GM12875 (cell line): ENCODE data around the gene MBOAT1.

Source experiments
- H3K4me3 ChIP-seq: one replicate; pipeline ENCODE4 v1.5.1; 2011; ENCODE audit warnings: low read depth, low read length, control low read depth
- TF ChIP-seq, protein P1 (sequence below): IDR thresholded peaks from 2 replicates; pipeline ENCODE4 v1.5.1; 2011; ENCODE audit warnings: low read depth, mild to moderate bottlenecking, control low read depth, inconsistent platforms, low read length, moderate library complexity, borderline replicate concordance; ENCODE audit not compliant: insufficient read depth

MBOAT1 gene

DNA sequence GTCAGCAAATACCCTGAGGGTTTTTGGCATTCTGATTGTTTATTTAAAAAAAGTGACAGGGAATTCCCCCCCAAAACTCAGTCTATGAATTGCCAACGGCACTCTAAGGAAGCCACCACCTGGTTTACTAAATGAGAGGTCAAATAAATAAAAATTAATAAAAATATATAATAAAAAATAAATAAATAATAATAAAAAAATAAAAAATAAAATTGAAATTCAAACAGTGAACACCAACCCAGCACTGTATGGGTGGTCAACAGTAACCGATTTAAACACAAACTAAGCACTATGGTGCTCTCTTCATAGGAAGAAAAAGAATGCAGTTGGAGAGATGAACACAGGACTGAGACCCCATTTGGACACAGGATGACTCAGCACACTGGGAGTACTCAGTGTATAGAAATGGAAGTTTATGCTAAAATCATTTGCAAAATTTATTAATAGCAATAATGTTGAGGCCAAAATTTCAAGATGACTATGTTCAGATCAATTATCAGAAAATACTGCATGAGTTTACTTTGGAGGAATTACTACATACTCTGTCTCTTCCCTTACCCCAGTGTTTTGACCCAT lies 98.5 kb downstream of the MBOAT1 start:
- TF ChIP-seq, protein P1, sequence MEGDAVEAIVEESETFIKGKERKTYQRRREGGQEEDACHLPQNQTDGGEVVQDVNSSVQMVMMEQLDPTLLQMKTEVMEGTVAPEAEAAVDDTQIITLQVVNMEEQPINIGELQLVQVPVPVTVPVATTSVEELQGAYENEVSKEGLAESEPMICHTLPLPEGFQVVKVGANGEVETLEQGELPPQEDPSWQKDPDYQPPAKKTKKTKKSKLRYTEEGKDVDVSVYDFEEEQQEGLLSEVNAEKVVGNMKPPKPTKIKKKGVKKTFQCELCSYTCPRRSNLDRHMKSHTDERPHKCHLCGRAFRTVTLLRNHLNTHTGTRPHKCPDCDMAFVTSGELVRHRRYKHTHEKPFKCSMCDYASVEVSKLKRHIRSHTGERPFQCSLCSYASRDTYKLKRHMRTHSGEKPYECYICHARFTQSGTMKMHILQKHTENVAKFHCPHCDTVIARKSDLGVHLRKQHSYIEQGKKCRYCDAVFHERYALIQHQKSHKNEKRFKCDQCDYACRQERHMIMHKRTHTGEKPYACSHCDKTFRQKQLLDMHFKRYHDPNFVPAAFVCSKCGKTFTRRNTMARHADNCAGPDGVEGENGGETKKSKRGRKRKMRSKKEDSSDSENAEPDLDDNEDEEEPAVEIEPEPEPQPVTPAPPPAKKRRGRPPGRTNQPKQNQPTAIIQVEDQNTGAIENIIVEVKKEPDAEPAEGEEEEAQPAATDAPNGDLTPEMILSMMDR: no peak
- no peak overlapping the region for H3K4me3 ChIP-seq

DNA sequence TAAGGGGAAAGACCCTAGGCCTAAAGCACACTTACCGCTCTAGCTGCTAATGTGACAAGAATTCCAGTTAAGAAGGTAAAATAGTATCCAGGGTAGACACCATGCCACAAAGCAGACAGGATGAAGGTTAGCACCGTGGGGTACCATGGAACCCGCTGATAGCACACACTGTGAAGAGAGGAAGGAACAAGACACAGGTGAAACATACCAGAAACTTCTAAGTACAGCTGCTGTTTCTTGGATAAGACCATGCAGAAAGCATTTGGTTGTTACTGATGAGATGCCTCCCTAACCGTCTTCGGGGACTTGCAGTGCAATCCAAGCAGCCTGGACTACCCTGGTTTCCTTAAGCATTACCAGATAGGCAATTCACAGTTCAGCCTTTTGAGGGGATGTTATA lies 99.4 kb downstream of the MBOAT1 start:
- TF ChIP-seq, protein P1: no peak
- H3K4me3 ChIP-seq: no peak overlapping the region

DNA sequence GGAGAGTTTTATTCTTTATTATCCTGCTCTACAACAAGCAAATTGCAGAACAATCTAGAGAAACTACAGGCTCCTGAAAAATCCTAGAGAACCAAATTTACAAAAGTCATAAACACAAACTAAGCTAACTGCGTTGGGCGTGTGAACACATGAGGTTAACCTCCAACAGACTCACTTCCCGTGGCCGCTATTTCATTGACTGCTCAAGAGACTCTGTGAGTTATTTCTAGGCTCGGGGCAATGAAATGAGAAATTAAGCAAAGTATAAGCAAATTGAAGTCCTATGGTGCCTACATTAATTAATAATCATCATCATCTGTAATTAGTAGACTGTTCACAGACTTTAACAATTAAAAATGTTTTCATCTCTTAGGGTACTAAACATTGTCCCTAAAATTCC lies 100.0 kb downstream of the MBOAT1 start:
- no peak overlapping the region for H3K4me3 ChIP-seq
- TF ChIP-seq, protein P1: no peak

DNA sequence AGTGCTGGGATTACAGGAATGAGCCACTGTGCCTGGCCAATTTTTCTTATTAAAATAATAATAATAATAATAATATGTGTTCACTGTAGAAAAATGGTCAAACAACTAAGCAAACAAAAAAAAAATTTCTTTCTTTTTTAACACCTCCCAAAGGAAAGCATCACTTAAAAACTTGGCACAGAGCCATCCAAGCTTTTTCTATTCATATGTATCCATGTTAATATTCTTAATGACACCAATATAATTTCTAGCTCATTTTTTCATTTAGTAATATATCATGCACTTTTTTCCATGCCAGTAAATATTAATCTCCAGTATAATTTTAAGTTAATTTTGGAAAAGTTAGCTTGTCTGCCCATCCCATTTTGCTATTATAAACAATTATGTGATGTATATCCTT lies 101.8 kb downstream of the MBOAT1 start:
- TF ChIP-seq, protein P1: no peak

DNA sequence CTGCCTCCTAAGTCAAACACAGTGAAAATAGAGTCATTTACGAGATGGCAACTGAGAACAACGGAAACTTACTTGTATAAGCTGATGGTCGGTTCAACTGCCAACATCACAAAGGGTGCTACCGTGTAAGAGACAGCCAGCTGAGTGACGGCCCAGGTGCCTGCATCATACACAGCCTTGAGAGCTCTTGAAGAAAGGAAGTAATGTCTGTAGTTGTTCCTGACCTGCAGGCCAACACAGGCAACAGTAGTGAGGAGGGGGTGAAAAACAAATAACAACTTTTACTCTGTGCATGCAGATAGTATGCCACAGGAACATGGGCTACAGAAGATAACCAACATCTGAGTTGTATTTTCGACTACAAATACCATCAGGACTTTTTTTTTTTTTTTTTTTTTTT lies 102.7 kb downstream of the MBOAT1 start:
- TF ChIP-seq, protein P1: no peak
- H3K4me3 ChIP-seq: no peak overlapping the region

More for the DNA sequence above, 101.8 kb downstream of the MBOAT1 start:
- H3K4me3 ChIP-seq: no peak overlapping the region

DNA sequence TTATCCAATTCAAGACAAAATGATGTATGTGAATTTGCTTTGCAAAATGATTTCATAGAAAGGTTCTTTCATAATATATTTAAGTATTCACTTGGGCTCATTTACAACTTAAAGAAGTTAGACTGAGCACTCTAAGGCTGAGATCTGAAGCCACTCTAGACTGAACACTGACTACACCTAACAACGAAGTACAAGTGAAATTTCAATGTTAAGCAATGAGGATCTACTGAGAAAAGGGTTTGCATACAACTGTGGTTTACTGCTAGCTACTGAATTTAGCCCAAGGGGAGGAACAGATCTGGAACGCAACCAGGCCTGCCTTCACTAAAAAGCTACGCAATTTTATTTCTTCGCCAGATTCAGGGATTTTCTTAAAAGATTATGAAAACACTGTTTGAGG lies 106.4 kb downstream of the MBOAT1 start:
- H3K4me3 ChIP-seq: no peak overlapping the region
- TF ChIP-seq, protein P1: no peak

DNA sequence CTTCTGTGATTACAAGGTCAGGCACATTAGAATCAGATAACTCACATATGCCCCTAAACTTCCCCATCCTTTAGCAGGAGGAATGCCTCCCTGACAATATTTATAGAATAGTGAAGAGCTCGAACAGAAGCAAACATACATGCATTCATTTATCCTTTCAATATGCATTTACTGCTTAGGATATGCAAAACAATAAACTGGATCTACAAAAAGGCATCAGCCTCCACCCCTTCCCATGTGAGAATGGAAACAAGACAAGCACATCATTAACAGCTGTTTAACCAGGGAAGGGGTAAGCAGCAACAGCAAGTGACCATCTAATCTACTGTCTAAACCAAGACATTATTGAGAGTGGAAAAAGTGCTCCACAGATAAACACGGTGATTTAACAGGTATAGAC lies 107.6 kb downstream of the MBOAT1 start:
- TF ChIP-seq, protein P1: no peak
- H3K4me3 ChIP-seq: no peak overlapping the region
